ENCODE results near the gene MAP6. TPM values are rescaled to one million over a fixed set of nuclear protein-coding genes. Genes with fewer than 3 reads are reported as not detected.

Gene MAP6
- total and polyA plus RNA-seq, 8 donors, result 0.58 to 27.2 (median 3.6) TPM

GRCh38 chr11:75627906-75628668 is 40.8 kb downstream of the MAP6 start:
- H3K27ac ChIP-seq, result no peak overlapping the region
- no peaks in the 10 kb centered on the region for H3K36me3 ChIP-seq
- intact Hi-C loops (cut with DNase I; ENCODE audit: low total_unique reads), result no loop called here
- H3K4me3 ChIP-seq, result no peak overlapping the region
- H3K9me3 ChIP-seq, result no peaks in the 10 kb centered on the region
- no peak for DNase-seq
- 66 to 76% (median 71%) methylated on average over 11 of the region's 11 CpGs for WGBS, 5 donors
- peaks cover 0 to 6% (median 3%) of the 10 kb centered on the region in 4 donors for H3K4me1 ChIP-seq
- TF ChIP-seq CTCF (IDR thresholded peaks at IDR 0.05) (no peak), POLR2AphosphoS5 (IDR thresholded peaks at IDR 0.05) (no peak), EP300 (IDR thresholded peaks at IDR 0.05) (no peak), POLR2A (IDR thresholded peaks at IDR 0.05) (no peak)
- H3K27me3 ChIP-seq, result no peaks in the 10 kb centered on the region

DNA sequence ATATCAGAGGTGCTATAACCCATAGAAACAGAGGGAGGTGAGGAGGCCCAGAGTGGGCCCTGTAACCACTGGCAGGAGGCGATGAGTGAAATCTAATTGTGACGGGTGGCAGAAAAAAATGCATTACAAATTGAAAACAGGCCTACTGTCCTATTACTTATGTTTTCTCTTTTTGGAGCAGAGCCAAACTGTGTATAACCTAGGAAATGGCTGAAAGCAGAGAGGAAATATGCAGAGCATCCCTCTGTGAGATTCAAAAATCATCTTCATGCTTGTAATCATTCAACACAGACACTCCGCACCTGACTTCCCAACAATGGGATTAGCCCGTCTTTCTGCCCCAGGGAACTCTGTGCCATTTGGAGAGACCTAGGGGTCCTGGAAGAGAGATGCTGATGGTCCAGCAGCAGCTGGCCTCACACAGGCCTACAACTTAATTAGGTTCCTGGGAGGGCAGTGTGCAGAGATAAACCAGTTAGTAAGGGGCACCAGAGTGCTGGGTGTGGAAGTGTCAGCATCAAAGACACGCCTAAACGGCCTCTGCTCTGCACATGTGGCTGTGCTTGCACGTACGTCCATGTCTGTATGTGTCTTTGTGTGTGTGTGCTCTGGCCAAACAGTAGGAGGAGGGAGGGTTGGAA is 41.8 kb downstream of the MAP6 start:
- H3K27ac ChIP-seq, result peak overlapping the region in 1 of 5 donors; percentile 43
- no peak for TF ChIP-seq POLR2AphosphoS5 (IDR thresholded peaks at IDR 0.05)
- TF ChIP-seq POLR2A (IDR thresholded peaks at IDR 0.05), result no peak
- no peak for TF ChIP-seq EP300 (IDR thresholded peaks at IDR 0.05)
- no peak for TF ChIP-seq CTCF (IDR thresholded peaks at IDR 0.05)
- H3K36me3 ChIP-seq, result no peaks in the 10 kb centered on the region
- peaks cover 0 to 6% (median 3%) of the 10 kb centered on the region in 4 donors for H3K4me1 ChIP-seq
- WGBS, 5 donors, result 83 to 93% (median 89%) methylated on average over 8 of the region's 8 CpGs
- H3K4me3 ChIP-seq, result no peak overlapping the region
- no peaks in the 10 kb centered on the region for H3K9me3 ChIP-seq
- peak in 1 of 2 donors; percentile 35 for DNase-seq
- no peaks in the 10 kb centered on the region for H3K27me3 ChIP-seq
- intact Hi-C loops (cut with DNase I; ENCODE audit: low total_unique reads), result no loop called here

DNA sequence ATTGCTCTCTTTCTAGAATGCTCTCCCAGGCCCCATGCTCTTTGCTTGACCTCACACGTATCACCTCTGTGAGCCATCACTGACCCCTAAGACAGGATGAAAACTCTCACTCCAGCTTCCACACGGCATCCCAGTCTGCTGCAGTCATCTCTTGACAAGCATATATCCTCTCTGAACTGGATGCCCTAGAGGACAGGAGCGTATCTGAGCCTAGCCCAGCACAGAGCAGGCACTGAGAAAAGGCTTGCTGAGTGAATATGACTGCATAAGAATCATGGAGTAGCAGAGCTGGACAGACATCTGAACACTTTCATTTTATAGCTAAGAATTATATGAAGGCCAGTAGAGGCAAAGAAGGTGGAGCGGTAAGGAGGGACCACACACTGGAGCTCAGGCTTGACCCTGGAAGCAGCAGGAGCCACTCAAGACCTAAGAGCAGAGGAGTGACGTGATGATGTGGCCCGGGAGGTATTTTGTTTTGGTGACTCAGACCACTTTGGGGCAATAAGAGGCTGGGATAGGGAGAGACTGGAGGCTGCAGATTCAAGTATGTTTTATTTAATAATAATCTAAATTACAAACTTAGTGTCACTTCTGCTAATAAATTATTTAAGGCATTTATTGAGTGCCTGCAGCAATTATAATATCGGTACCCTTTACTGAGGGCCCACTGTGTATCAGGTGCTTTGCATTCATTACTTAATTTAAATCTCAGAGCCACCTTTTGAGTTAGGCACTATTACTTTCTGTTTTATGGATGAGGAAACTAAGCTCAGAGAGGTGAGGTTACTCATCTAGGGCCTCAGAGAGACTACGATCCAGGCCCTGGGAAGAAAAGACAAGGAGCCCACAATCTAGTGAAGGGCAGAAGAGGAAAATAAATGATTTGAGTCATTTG is 42.6 kb downstream of the MAP6 start:
- Histone ChIP-seq H3K36me3 (no peaks in the 10 kb centered on the region), H3K27ac (peak overlapping the region in 1 of 5 donors; percentile 43), H3K9me3 (no peaks in the 10 kb centered on the region), H3K4me1 (peaks cover 0 to 6% (median 3%) of the 10 kb centered on the region in 4 donors), H3K27me3 (no peaks in the 10 kb centered on the region), H3K4me3 (no peak overlapping the region)
- intact Hi-C loops (cut with DNase I; ENCODE audit: low total_unique reads), result no loop called here
- WGBS, 5 donors, result 81 to 92% (median 89%) methylated on average over 8 of the region's 8 CpGs
- TF ChIP-seq POLR2AphosphoS5 (IDR thresholded peaks at IDR 0.05) (no peak), CTCF (IDR thresholded peaks at IDR 0.05) (no peak), POLR2A (IDR thresholded peaks at IDR 0.05) (no peak), EP300 (IDR thresholded peaks at IDR 0.05) (no peak)
- DNase-seq, result no peak

- Histone ChIP-seq H3K4me3 (no peak overlapping the region), H3K27ac (no peak overlapping the region), H3K36me3 (no peaks in the 10 kb centered on the region), H3K4me1 (peaks cover 0 to 6% (median 3%) of the 10 kb centered on the region in 4 donors), H3K27me3 (no peaks in the 10 kb centered on the region), H3K9me3 (no peaks in the 10 kb centered on the region)
- TF ChIP-seq POLR2AphosphoS5 (IDR thresholded peaks at IDR 0.05) (no peak), POLR2A (IDR thresholded peaks at IDR 0.05) (no peak), EP300 (IDR thresholded peaks at IDR 0.05) (no peak), CTCF (IDR thresholded peaks at IDR 0.05) (no peak)
- intact Hi-C loops (cut with DNase I; ENCODE audit: low total_unique reads), result no loop called here
- DNase-seq, result no peak
- WGBS, 5 donors, result 80 to 95% (median 89%) methylated on average over 4 of the region's 4 CpGs
Observed at GRCh38 chr11:75625021-75625420, 43.8 kb downstream of the MAP6 start.
